ENCODE data around the gene AGAP1. TPM values are rescaled to one million over a fixed set of nuclear protein-coding genes. Genes with fewer than 3 reads are reported as not detected.

AGAP1 gene
- total RNA-seq, 2 experiments from 2014 or later, result 0.95 to 1.1 TPM

DNA sequence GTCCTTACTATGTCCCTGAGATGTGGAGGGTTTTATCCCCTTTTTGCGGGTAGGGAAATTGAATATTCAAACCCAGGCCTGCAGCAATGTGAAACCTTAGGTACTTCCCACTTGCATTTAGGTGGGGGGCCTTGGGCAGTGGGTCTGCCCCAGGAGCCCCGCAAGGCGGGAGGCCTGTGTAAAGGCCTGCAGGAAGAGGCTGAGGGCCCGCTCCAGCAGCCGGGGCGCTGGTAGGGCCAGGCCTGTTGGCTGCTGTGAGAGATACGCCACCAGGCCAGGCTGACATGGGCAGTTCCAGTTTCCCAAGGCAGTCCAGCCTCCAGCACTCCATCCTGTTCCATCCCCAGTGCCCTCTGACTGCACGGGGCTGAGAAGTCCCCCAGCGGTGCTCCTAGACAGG, 610.1 kb downstream of the AGAP1 start:
- no peaks in the 10 kb centered on the region for H3K9me3 Mint-ChIP-seq
- DNase-seq, result no peak
- intact Hi-C loops (cut with micrococcal nuclease), result no loop called here
- CTCF ChIA-PET, result no interaction called here
- no peaks in the 10 kb centered on the region for H3K4me1 Mint-ChIP-seq (ENCODE audit: low read depth)
- H3K36me3 Mint-ChIP-seq (ENCODE audit: low read depth), result no peaks in the 10 kb centered on the region
- peaks cover 8% of the 10 kb centered on the region for H3K27me3 Mint-ChIP-seq (ENCODE audit: low read depth)
- H3K4me3 Mint-ChIP-seq, result no peak overlapping the region
- H3K27ac Mint-ChIP-seq, result no peak overlapping the region

DNA sequence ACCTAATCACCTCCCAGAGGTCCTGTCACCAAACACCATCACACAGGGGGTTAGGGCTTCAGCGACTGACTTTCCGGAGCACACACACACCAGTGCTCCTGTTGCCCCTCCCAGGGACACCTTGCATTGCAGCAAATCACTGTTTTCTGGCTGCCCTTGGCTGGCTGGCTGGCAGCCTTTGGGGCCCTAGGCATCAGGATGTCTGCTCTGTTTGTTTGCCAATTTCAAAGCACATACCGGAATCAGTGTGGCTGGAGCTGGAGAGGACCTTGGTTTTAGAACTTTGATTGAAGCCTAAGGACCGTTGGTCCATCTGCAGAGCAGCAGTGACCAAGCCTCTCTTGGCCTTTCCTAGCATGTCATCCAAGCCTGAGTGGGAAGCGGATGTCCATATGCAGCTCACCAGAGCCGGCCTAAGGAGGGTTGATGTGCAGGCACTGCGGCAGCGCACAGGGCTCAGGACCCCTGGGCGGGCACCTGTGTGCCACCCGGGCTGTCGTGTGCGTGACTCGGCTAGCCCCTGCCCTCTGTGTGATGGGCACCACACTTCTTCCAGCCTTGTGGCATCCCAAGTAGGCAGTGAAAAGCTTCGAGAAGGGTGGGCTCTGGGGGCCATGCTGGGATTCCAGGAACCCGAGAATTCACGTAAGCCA, 612.2 kb downstream of the AGAP1 start:
- no peaks in the 10 kb centered on the region for H3K4me1 Mint-ChIP-seq (ENCODE audit: low read depth)
- H3K36me3 Mint-ChIP-seq (ENCODE audit: low read depth), result no peaks in the 10 kb centered on the region
- CTCF ChIA-PET, result no interaction called here
- H3K27me3 Mint-ChIP-seq (ENCODE audit: low read depth), result peaks cover 10% of the 10 kb centered on the region
- H3K4me3 Mint-ChIP-seq, result no peak overlapping the region
- no peak for DNase-seq
- no peaks in the 10 kb centered on the region for H3K9me3 Mint-ChIP-seq
- H3K27ac Mint-ChIP-seq, result no peak overlapping the region
- intact Hi-C loops (cut with micrococcal nuclease), result no loop called here

DNA sequence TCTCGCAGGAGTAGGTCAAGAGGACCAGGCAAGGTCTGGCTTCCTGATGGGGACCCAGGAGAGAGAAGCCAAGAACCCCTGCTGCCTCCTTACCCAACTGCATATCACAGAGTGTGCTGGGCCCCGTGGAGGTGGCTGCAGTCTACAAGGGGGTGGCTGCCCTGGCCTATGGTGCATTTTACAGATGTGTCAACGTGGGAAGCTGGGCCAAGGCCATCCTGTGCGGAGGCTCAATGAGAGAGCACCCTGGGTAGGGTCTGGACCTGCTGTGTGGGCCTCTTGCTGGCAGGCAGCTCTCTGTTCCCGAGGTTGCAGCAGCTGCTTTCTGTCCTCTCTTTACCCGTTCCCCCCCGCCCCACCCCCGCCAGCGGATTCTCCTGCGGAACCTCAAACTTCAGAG, 612.9 kb downstream of the AGAP1 start:
- DNase-seq, result no peak
- CTCF ChIA-PET, result no interaction called here
- no peaks in the 10 kb centered on the region for H3K4me1 Mint-ChIP-seq (ENCODE audit: low read depth)
- no peaks in the 10 kb centered on the region for H3K36me3 Mint-ChIP-seq (ENCODE audit: low read depth)
- no peaks in the 10 kb centered on the region for H3K9me3 Mint-ChIP-seq
- H3K27ac Mint-ChIP-seq, result no peak overlapping the region
- intact Hi-C loops (cut with micrococcal nuclease), result no loop called here
- H3K27me3 Mint-ChIP-seq (ENCODE audit: low read depth), result peaks cover 10% of the 10 kb centered on the region
- H3K4me3 Mint-ChIP-seq, result no peak overlapping the region

DNA sequence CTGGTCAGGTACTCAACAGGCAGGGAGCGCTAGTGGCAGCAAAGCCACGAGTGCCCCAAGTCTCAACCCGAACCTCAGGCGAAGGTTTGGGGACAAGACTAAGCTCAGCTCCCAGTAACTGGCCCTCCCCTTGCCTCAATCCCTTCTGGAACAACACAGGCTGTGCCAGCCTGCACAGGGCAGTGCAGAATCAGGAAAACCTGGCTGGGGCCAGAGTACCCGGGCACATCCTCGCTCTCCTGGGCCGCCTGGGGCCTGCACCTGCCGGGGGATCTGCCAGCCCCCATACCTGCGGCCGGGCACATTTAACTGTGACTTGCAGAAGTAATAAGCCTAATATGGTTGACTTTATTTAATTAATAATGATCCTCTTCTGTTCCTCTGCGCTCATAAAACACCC, 613.7 kb downstream of the AGAP1 start:
- DNase-seq, result no peak
- no peaks in the 10 kb centered on the region for H3K4me1 Mint-ChIP-seq (ENCODE audit: low read depth)
- CTCF ChIA-PET, result no interaction called here
- no peak overlapping the region for H3K4me3 Mint-ChIP-seq
- no peak overlapping the region for H3K27ac Mint-ChIP-seq
- no peaks in the 10 kb centered on the region for H3K36me3 Mint-ChIP-seq (ENCODE audit: low read depth)
- no peaks in the 10 kb centered on the region for H3K9me3 Mint-ChIP-seq
- intact Hi-C loops (cut with micrococcal nuclease), result no loop called here
- H3K27me3 Mint-ChIP-seq (ENCODE audit: low read depth), result peaks cover 10% of the 10 kb centered on the region

DNA sequence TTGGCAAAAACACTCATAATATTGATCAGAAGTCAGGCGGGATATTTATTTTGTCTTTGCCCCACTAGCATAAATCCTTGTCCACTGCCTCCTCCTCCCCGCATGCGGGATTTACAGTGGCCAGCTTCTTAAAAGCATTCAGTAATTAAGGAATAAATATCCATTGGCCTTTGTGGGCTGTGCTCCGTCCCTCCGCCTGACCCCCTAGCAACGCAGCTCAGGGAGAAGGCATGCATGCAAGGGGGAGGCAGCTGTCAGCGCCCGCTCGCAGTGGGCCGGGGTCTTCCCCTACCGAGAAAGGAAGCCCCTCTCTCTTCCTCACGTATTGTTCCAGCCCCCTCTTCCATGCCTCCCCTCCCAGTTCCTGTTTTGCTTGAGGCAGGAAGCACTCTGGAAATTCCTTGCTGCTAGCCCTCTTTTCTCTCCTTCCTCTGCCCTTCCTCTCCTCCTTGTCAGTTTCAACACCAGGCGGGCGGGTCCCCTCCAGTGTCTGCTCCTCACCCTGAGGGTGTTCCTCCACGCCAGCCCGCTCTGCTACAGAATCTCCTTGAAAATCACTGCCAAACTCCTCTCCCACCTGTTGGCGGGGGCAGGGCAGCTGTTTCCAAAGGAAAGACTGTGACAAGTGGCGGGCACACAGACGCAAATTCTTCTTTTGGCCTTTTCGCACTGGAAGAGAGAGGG, 614.2 kb downstream of the AGAP1 start:
- Mint-ChIP-seq H3K9me3 (no peaks in the 10 kb centered on the region), H3K27me3 (ENCODE audit: low read depth) (peaks cover 10% of the 10 kb centered on the region), H3K36me3 (ENCODE audit: low read depth) (no peaks in the 10 kb centered on the region), H3K4me1 (ENCODE audit: low read depth) (no peaks in the 10 kb centered on the region), H3K4me3 (no peak overlapping the region), H3K27ac (no peak overlapping the region)
- intact Hi-C loops (cut with micrococcal nuclease), result no loop called here
- CTCF ChIA-PET, result no interaction called here
- no peak for DNase-seq

DNA sequence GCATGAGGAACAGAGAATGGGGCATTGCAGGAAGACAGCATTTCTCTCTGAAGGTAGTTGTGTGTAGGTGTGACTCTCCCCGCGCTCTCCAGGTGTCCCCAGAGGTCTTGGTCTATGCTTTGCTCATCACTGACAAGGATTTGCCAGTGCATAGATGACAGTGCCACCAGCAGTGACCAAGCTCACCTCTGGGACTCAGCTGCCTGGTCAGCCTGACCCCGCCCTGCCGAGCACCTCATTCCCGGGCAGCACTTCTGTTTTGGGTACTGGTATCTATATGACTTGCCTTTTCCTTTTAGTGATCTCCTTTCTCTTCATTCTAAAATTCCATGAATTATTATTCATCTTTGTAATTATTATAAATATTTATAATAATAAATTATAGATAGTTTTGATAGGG, 615.2 kb downstream of the AGAP1 start:
- Mint-ChIP-seq H3K4me1 (ENCODE audit: low read depth) (no peaks in the 10 kb centered on the region), H3K36me3 (ENCODE audit: low read depth) (no peaks in the 10 kb centered on the region), H3K9me3 (no peaks in the 10 kb centered on the region), H3K27ac (no peak overlapping the region), H3K4me3 (no peak overlapping the region), H3K27me3 (ENCODE audit: low read depth) (peaks cover 13% of the 10 kb centered on the region)
- no peak for DNase-seq
- CTCF ChIA-PET, result no interaction called here
- intact Hi-C loops (cut with micrococcal nuclease), result no loop called here

DNA sequence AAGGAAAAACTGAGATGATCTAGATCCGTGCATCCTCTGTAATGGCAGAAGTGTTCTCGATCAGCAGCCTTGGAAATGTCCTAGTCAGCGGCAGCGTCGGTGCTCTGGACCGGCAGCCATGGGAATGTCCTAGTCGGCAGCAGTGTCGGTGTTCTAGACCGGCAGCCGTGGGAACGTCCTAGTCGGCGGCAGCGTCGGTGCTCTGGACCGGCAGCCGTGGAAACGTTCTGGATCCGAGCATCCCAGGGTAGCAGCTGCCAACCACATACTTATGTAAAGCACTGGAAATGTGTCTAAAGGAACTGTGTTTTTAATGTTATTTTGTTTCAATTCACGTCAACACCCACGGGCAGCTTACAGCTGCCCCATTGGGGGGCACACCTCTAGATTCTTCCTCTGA, 615.6 kb downstream of the AGAP1 start:
- no peak overlapping the region for H3K27ac Mint-ChIP-seq
- no peaks in the 10 kb centered on the region for H3K9me3 Mint-ChIP-seq
- no peak for DNase-seq
- H3K4me1 Mint-ChIP-seq (ENCODE audit: low read depth), result no peaks in the 10 kb centered on the region
- CTCF ChIA-PET, result no interaction called here
- H3K4me3 Mint-ChIP-seq, result no peak overlapping the region
- intact Hi-C loops (cut with micrococcal nuclease), result no loop called here
- H3K36me3 Mint-ChIP-seq (ENCODE audit: low read depth), result no peaks in the 10 kb centered on the region
- peaks cover 13% of the 10 kb centered on the region for H3K27me3 Mint-ChIP-seq (ENCODE audit: low read depth)

DNA sequence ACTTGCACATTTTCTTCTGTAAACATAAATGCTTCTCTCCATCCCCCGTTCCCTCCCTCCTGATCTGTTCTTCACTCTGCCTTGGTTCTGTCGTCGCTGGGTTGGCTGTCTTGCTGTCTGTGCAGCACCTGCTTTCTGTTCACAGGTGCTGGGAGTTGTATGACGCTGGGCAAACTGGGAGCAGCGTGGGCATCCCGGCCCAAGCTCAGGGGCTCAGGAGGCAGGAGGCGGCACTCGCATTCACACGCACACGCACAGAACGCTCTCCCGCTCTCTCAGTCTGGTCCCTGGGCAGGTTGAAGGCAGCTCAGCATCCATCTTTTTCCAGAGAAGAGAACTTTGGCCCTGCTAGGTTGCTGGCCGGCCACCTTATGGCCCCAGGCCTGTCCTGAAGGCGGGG, 618.6 kb downstream of the AGAP1 start:
- Mint-ChIP-seq H3K9me3 (no peaks in the 10 kb centered on the region), H3K4me1 (ENCODE audit: low read depth) (no peaks in the 10 kb centered on the region), H3K4me3 (no peak overlapping the region), H3K36me3 (ENCODE audit: low read depth) (no peaks in the 10 kb centered on the region), H3K27ac (no peak overlapping the region), H3K27me3 (ENCODE audit: low read depth) (peaks cover 13% of the 10 kb centered on the region)
- intact Hi-C loops (cut with micrococcal nuclease), result no loop called here
- no peak for DNase-seq
- CTCF ChIA-PET, result no interaction called here

DNA sequence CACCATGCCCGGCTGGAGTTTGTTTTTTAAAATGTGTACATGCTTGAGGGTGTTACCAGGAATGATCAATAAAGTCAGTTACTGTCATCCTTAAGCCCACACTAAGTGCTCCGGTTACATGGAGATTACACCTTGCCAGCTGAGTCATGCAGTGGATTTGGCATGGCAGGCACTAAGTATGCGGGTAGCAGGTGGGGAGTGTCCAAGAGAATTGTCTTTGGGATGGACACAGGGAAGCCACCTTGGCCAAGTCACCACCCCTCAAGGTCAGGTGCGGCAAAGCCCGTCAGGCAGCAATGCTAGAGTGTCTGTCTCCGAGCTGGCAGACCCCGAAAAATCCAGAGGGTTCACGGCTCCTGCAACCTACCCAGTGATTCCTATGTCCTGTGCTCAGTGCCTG, 619.6 kb downstream of the AGAP1 start:
- Mint-ChIP-seq H3K27me3 (ENCODE audit: low read depth) (peaks cover 9% of the 10 kb centered on the region), H3K36me3 (ENCODE audit: low read depth) (no peaks in the 10 kb centered on the region), H3K27ac (no peak overlapping the region), H3K9me3 (no peaks in the 10 kb centered on the region), H3K4me1 (ENCODE audit: low read depth) (no peaks in the 10 kb centered on the region), H3K4me3 (no peak overlapping the region)
- intact Hi-C loops (cut with micrococcal nuclease), result no loop called here
- CTCF ChIA-PET, result no interaction called here
- DNase-seq, result no peak

DNA sequence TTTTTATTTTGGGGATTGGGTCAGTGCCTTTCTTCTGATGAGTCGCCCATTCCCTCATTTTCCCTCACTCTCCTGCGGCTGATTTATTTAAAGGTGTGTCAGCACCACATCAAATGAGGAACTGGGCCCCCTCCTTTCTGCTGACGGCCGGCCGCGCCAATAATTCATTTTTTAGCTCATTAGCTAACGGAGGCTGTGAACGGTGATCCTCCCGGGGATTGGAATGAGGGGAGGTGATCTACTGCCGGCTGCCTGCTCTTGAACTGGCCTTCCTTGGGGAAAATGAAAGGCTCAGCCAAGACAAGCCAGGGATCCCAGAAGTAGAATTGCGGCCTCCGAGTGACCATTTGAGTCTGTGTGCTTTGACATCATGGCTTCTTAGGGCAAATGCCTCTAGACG, 620.1 kb downstream of the AGAP1 start:
- H3K36me3 Mint-ChIP-seq (ENCODE audit: low read depth), result no peaks in the 10 kb centered on the region
- intact Hi-C loops (cut with micrococcal nuclease), result no loop called here
- H3K4me1 Mint-ChIP-seq (ENCODE audit: low read depth), result no peaks in the 10 kb centered on the region
- no peak for DNase-seq
- H3K9me3 Mint-ChIP-seq, result no peaks in the 10 kb centered on the region
- CTCF ChIA-PET, result no interaction called here
- H3K4me3 Mint-ChIP-seq, result no peak overlapping the region
- H3K27ac Mint-ChIP-seq, result no peak overlapping the region
- H3K27me3 Mint-ChIP-seq (ENCODE audit: low read depth), result peaks cover 10% of the 10 kb centered on the region

DNA sequence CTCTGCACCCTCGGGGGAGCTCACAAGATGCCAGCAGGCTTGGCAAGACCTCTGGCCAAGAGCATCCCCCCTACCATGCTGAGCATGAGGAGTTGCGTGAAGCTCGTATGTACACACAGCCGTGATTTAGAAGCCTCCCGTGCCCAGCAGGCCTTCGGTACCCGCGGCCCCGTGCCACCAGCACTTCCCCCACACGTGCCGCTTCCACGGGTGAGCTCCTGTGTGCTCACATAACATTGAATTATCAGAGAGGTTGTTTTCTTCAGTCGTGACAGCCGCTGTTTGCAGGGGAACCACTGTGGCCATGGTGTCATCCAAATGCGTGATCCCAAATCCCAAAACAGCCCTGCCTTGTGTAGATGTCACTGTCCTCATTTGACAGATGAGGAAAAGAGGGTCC, 621.1 kb downstream of the AGAP1 start:
- Mint-ChIP-seq H3K36me3 (ENCODE audit: low read depth) (no peaks in the 10 kb centered on the region), H3K9me3 (no peaks in the 10 kb centered on the region), H3K27me3 (ENCODE audit: low read depth) (peaks cover 16% of the 10 kb centered on the region), H3K4me3 (no peak overlapping the region), H3K4me1 (ENCODE audit: low read depth) (no peaks in the 10 kb centered on the region), H3K27ac (no peak overlapping the region)
- intact Hi-C loops (cut with micrococcal nuclease), result no loop called here
- CTCF ChIA-PET, result no interaction called here
- DNase-seq, result no peak

DNA sequence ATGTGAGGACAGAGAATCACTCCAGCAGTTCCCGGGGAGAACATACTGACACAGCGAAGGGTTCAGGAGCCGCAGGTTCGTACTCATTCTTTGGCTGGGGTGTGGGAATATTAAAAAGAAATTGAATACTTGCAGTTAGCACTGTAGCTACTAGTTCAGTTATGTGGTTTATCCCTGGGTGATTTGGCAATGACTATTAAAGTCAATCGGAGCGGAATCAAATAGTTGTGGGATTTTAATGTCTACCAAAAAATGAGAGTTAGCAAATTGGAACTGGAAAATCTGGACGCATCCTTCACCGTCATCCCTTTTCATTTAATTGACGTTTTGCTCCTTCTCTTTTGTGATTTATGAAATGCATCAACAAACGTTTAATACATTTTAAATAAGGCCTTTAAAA, 623.6 kb downstream of the AGAP1 start:
- Mint-ChIP-seq H3K36me3 (ENCODE audit: low read depth) (no peaks in the 10 kb centered on the region), H3K27me3 (ENCODE audit: low read depth) (peaks cover 16% of the 10 kb centered on the region), H3K4me3 (no peak overlapping the region), H3K27ac (no peak overlapping the region), H3K4me1 (ENCODE audit: low read depth) (no peaks in the 10 kb centered on the region), H3K9me3 (no peaks in the 10 kb centered on the region)
- no peak for DNase-seq
- CTCF ChIA-PET, result no interaction called here
- intact Hi-C loops (cut with micrococcal nuclease), result no loop called here

DNA sequence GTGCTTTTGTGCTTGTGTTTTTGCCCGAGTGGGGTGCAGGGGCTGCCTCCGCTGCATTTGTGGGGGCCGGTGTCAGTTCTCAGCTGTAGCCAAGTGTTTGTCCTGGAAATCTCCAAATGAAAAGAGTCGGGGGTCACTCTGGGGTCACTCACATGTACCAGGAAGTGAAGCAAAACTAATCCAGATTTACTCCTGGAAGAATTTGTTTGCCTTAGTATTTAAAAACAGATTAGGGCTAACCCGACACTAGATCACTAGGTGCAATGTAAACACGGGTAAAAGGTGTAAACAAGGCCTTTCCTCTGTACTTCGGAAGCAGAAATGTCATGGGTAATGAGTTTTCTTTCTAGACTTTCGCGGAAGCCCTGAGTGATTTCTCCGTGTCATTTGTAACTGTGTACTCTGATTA, 624.0 kb downstream of the AGAP1 start:
- Mint-ChIP-seq H3K27me3 (ENCODE audit: low read depth) (peaks cover 16% of the 10 kb centered on the region), H3K4me3 (no peak overlapping the region), H3K36me3 (ENCODE audit: low read depth) (no peaks in the 10 kb centered on the region), H3K4me1 (ENCODE audit: low read depth) (no peaks in the 10 kb centered on the region), H3K9me3 (no peaks in the 10 kb centered on the region), H3K27ac (no peak overlapping the region)
- DNase-seq, result no peak
- intact Hi-C loops (cut with micrococcal nuclease), result no loop called here
- CTCF ChIA-PET, result no interaction called here

Measured in activated naive CD4-positive, alpha-beta T cell treated with anti-CD3 and anti-CD28 coated beads for 36 hours (primary cell).